ENCODE data around the gene RFNG. TPM values are rescaled to one million over a fixed set of nuclear protein-coding genes. Genes with fewer than 3 reads are reported as not detected.

The RFNG gene
- total RNA-seq, 2 donors from 2014 or later = 21.4 to 25.3 TPM

DNA sequence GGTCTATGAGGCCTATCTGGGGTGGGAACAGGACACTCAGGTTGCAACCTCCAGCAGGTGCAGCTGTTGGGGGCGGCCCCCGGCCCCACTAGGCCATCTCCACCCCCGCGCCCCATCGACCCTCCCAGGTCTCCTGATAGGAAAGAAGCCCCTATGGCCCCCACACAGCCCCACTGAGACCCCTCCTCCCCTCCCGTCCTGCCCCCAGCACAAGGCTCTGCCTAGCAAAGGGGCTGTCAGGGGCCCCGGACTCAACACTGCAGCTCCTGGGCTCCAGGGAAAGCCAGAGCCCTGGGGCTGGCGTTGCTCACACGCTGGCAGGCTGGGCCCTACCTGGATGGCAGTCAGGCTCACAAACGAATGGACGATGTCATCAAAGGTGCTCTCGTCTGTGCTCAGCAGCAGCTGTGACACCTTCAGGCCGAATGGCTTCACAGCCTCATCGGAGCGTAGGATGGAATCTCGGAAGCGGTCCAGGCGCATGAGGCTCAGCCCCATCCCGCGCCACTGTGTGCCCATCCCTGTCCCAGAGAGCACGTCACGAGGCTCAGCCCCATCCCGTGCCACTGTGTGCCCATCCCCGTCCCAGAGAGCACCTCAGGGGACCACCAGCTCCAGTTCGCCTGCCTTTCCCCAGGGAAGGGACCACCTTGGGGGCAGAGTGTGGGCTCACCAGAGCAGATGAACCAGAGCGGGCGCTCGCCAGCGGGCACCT is 39.1 kb upstream of the RFNG start:
- Histone ChIP-seq H3K4me1 (no peaks in the 10 kb centered on the region), H3K36me3 (peaks cover 100% of the 10 kb centered on the region), H3K9me3 (no peaks in the 10 kb centered on the region), H3K27ac (no peak overlapping the region), H3K27me3 (no peaks in the 10 kb centered on the region), H3K4me3 (no peak overlapping the region)
- no peak for DNase-seq (ENCODE audit: low spot score)
- TF ChIP-seq, protein P1, sequence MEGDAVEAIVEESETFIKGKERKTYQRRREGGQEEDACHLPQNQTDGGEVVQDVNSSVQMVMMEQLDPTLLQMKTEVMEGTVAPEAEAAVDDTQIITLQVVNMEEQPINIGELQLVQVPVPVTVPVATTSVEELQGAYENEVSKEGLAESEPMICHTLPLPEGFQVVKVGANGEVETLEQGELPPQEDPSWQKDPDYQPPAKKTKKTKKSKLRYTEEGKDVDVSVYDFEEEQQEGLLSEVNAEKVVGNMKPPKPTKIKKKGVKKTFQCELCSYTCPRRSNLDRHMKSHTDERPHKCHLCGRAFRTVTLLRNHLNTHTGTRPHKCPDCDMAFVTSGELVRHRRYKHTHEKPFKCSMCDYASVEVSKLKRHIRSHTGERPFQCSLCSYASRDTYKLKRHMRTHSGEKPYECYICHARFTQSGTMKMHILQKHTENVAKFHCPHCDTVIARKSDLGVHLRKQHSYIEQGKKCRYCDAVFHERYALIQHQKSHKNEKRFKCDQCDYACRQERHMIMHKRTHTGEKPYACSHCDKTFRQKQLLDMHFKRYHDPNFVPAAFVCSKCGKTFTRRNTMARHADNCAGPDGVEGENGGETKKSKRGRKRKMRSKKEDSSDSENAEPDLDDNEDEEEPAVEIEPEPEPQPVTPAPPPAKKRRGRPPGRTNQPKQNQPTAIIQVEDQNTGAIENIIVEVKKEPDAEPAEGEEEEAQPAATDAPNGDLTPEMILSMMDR (IDR thresholded peaks at IDR 0.05) = no peak

DNA sequence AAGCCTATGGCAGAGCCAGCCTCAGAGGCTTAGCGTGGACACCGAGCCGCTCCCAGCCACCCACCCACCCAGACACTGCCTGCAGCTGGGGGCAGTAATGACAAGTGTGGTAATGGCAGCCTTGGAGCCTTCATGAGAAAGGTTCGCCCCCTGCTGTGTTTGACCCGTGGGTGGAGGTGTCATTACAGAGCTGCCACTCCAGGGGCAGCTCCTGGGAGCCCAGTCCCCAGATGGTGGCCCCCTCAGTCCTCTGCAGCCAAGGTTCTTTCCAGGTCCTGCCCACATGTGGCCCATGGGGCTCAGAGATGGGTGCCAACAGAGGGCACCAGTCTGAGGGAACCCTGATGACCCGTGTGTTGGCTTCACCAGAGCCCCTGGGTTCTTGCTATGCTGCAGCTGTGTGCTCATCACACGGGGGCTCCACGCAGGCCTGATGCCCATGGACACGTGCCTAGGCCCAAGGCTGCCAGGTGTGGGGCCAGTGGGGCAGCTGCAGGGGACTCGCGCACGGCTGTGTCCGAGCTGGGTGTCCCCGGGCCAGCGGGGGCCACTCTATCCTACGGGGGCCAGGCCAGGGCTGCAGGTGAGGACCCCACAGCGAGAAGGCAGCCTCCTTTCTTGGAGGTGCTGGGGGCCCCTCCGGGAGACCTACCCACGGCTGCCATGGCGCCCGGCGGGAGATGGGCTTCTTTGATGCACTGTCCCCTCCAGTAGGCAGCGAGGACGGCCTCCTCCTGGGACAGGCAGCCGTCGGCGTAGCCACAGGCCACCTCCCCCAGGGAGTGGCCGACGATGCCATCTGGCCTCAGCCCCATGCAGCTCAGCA is 38.3 kb upstream of the RFNG start:
- no peak for DNase-seq (ENCODE audit: low spot score)
- TF ChIP-seq, protein P1 (IDR thresholded peaks at IDR 0.05) = no peak
- no peaks in the 10 kb centered on the region for H3K27me3 ChIP-seq
- H3K36me3 ChIP-seq = peaks cover 100% of the 10 kb centered on the region
- no peaks in the 10 kb centered on the region for H3K4me1 ChIP-seq
- no peak overlapping the region for H3K4me3 ChIP-seq
- no peak overlapping the region for H3K27ac ChIP-seq
- no peaks in the 10 kb centered on the region for H3K9me3 ChIP-seq

DNA sequence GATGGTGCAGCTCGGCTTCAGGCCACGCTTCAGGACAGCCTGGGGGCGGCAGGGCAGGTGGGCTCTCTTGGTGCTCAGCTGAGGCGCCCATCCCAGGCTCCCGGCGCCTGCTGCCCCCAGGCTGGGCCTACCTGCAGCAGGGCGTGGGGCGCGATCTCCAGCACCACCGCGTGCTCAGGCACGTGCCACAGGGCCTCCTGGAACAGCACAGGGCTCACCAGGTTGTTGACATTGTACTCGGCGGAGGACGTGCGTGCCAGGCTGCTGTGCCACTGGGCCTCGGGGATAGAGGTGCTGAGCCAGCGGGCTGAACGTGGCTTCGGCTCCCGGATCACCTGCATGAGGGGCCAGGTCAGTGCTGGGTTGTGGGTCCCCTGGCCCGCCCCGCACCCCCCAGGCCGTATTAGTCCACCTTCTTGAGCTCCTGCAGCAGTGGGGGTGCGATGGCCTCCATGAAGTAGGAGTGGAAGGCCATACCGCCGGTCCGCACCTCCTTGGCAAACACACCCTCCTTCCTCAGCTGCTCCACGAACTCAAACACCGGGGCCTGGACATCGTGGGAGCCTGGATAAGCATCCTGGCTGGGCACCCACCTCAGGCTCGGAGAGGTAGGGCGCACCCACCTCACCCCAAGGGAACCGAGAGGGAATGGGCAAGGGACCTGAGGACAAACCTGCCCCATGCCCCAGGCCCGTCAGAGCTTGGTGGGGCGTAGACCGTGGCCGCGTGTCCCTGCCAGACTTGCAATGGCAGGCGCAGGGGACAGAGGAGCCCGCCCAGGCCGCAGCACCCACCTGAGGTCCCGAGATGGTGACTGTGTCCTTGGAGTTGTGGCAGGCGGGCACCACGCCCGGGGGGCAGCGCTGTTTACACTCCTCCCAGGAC is 37.5 kb upstream of the RFNG start:
- peaks cover 100% of the 10 kb centered on the region for H3K36me3 ChIP-seq

DNA sequence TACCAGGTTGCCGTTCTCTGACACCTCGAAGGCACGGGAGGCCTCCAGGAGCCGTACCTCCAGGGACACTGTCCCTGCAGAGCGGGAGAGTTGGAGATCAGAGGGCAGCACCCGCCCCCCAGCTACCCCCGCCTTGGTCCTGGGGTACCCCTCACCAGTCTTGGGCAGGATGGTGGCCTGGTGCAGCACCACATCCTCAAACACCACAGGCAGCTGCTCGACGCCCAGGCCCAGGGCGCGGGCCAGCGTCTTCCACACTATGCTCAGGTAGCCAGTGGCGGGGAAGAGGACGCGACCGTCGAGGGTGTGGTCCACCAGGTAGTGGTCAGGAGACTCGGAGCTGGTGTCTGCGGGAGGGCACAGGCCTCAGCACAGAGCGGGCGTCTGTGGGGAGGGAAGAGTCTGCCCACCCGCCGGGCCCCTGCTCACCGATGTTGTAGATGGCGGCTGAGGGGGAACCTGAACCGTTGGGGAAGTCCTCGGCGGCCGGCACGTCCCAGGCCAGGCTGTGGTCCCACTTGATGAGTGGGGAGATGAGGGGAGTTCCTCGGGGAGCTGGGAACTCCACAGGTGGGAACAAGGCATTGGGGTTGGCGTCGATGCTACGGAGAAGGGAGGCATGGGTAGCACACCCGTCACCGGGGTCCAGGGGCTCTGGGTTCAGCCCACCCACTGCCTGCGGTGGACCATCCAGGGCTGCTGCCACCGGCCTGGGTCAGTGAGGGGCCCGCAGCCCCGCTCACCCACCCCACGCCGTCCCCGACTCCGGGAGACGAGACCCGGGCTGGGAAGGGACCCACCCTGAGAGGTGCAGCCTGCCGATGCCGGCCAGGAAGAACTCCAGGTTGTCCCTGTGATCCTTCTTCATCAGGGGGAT is 36.6 kb upstream of the RFNG start:
- TF ChIP-seq, protein P1 (IDR thresholded peaks at IDR 0.05) = no peak
- Histone ChIP-seq H3K9me3 (no peaks in the 10 kb centered on the region), H3K27me3 (no peaks in the 10 kb centered on the region), H3K27ac (no peak overlapping the region), H3K36me3 (peaks cover 100% of the 10 kb centered on the region), H3K4me3 (no peak overlapping the region), H3K4me1 (no peaks in the 10 kb centered on the region)
- DNase-seq (ENCODE audit: low spot score) = no peak

More for the DNA sequence above, 37.5 kb upstream of the RFNG start:
- TF ChIP-seq, protein P1 (IDR thresholded peaks at IDR 0.05) = no peak
- Histone ChIP-seq H3K27ac (no peak overlapping the region), H3K4me1 (no peaks in the 10 kb centered on the region), H3K27me3 (no peaks in the 10 kb centered on the region), H3K4me3 (no peak overlapping the region), H3K9me3 (no peaks in the 10 kb centered on the region)
- DNase-seq (ENCODE audit: low spot score) = no peak

All from right atrium auricular region (tissue), 2 donors.